ENCODE results near the gene R3HDM1. TPM values are rescaled to one million over a fixed set of nuclear protein-coding genes. Genes with fewer than 3 reads are reported as not detected.

Gene R3HDM1
- total and polyA plus RNA-seq, 2 donors (not counting 1 experiment from before 2014, with no cell fraction given) = 23.7 to 57.8 TPM

DNA sequence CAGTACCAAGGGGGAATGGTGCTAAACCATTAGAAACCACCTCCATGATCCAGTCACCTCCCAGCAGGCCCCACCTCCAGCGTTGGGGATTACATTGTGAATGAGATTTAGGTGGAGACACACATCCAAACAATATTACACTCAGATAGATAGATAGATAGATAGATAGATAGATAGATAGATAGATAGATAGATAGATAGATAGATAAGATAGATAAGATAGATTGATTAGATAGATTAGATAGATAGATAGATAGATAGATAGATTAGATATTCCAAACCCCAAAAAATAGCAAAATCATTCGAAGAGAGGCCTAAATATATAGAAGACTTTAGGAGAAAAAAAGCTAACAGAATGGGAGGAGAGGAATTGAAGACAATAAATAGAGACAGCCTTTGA is 167.6 kb downstream of the R3HDM1 start:
- ATAC-seq (ENCODE audit: low read depth) (no peak), DNase-seq (no peak)
- Histone ChIP-seq H3K9ac (ENCODE audit: low read length) (no peak overlapping the region), H3K9me3 (ENCODE audit: control extremely low read depth in 1 of 3, control insufficient read depth in 2 of 3, insufficient read depth in 1 of 3, low read length in 2 of 3) (no peaks in the 10 kb centered on the region), H3K4me3 (ENCODE audit: control extremely low read depth in 1 of 5, extremely low read depth in 1 of 5, insufficient read depth in 1 of 5, low read depth in 2 of 5, low read length in 4 of 5) (no peak overlapping the region), H3K4me1 (ENCODE audit: control insufficient read depth in 2 of 2, insufficient read depth in 2 of 2, low read length in 2 of 2) (no peaks in the 10 kb centered on the region), H3K36me3 (replicated peaks in 1 of 2; ENCODE audit: control extremely low read depth in 1 of 2, control insufficient read depth in 1 of 2, extremely low read depth in 1 of 2, insufficient read depth in 2 of 2, low read length in 1 of 2) (peaks cover 4 to 5% of the 10 kb centered on the region in 2 experiments), H3K27ac (ENCODE audit: low read length in 2 of 2) (no peak overlapping the region), H4K20me1 (ENCODE audit: control insufficient read depth, insufficient read depth, low read length, poor library complexity, severe bottlenecking) (no peaks in the 10 kb centered on the region), H3K4me2 (replicated peaks; ENCODE audit: low read depth, low read length, poor library complexity, severe bottlenecking) (no peak overlapping the region), H3K27me3 (replicated peaks in 1 of 4; ENCODE audit: control extremely low read depth in 1 of 4, control insufficient read depth in 3 of 4, insufficient read depth in 4 of 4, low read length in 3 of 4) (no peaks in the 10 kb centered on the region), H2AFZ (ENCODE audit: insufficient read depth, low read depth, low read length, poor library complexity, severe bottlenecking) (no peak overlapping the region), H3K79me2 (ENCODE audit: control insufficient read depth, insufficient read depth, low read length) (no peaks in the 10 kb centered on the region)
- H3K4me3 Mint-ChIP-seq = no peak overlapping the region
- no peak overlapping the region for H3K27ac Mint-ChIP-seq
- POLR2A ChIA-PET = no interaction called here
- no peaks in the 10 kb centered on the region for H3K27me3 Mint-ChIP-seq
- intact Hi-C loops (cut with micrococcal nuclease) = no loop called here
- H3K4me1 Mint-ChIP-seq = no peaks in the 10 kb centered on the region
- CTCF ChIA-PET = no interaction called here
- TF ChIP-seq, protein P1, sequence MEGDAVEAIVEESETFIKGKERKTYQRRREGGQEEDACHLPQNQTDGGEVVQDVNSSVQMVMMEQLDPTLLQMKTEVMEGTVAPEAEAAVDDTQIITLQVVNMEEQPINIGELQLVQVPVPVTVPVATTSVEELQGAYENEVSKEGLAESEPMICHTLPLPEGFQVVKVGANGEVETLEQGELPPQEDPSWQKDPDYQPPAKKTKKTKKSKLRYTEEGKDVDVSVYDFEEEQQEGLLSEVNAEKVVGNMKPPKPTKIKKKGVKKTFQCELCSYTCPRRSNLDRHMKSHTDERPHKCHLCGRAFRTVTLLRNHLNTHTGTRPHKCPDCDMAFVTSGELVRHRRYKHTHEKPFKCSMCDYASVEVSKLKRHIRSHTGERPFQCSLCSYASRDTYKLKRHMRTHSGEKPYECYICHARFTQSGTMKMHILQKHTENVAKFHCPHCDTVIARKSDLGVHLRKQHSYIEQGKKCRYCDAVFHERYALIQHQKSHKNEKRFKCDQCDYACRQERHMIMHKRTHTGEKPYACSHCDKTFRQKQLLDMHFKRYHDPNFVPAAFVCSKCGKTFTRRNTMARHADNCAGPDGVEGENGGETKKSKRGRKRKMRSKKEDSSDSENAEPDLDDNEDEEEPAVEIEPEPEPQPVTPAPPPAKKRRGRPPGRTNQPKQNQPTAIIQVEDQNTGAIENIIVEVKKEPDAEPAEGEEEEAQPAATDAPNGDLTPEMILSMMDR (IDR thresholded peaks at IDR 0.05) = no peak
- TF ChIP-seq EZH2 (IDR thresholded peaks at IDR 0.05; ENCODE audit: borderline replicate concordance, insufficient read depth, low read depth, low read length, poor library complexity, severe bottlenecking) = no peak
- H3K9me3 Mint-ChIP-seq (ENCODE audit: insufficient read depth) = no peaks in the 10 kb centered on the region
- no CpG with 5 or more reads among the region's 2 CpGs for WGBS (ENCODE audit: insufficient coverage)

DNA sequence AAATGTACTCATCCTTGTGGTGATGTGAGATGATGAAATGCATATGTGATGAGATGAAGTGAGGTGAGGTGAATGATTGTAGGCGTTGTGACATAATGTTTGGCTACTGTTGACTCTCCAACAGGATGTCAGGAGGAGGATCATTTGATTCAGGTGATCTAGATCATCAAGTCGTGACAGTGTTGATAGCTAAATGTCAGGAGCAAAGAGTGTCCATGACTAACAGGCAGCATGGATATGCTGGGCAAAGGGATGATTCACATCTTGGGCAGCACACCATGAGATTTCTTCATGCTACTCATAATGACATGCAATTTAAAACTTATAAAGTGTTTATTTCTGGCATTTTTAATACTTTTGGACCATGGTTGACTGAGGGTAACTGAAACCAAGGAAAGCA is 170.2 kb downstream of the R3HDM1 start:
- no peak overlapping the region for H3K4me3 ChIP-seq (ENCODE audit: control extremely low read depth in 1 of 5, extremely low read depth in 1 of 5, insufficient read depth in 1 of 5, low read depth in 2 of 5, low read length in 4 of 5)
- intact Hi-C loops (cut with micrococcal nuclease) = no loop called here
- peaks cover 0 to 1% of the 10 kb centered on the region in 2 experiments for H3K36me3 ChIP-seq (replicated peaks in 1 of 2; ENCODE audit: control extremely low read depth in 1 of 2, control insufficient read depth in 1 of 2, extremely low read depth in 1 of 2, insufficient read depth in 2 of 2, low read length in 1 of 2)
- POLR2A ChIA-PET = no interaction called here
- DNase-seq = no peak
- no peak overlapping the region for H3K27ac Mint-ChIP-seq
- H3K9ac ChIP-seq (ENCODE audit: low read length) = no peak overlapping the region
- H3K4me3 Mint-ChIP-seq = no peak overlapping the region
- H4K20me1 ChIP-seq (ENCODE audit: control insufficient read depth, insufficient read depth, low read length, poor library complexity, severe bottlenecking) = no peaks in the 10 kb centered on the region
- H3K9me3 Mint-ChIP-seq (ENCODE audit: insufficient read depth) = no peaks in the 10 kb centered on the region
- no peaks in the 10 kb centered on the region for H3K79me2 ChIP-seq (ENCODE audit: control insufficient read depth, insufficient read depth, low read length)
- WGBS (ENCODE audit: insufficient coverage) = 94% methylated on average over 2 of the region's 2 CpGs
- no peaks in the 10 kb centered on the region for H3K9me3 ChIP-seq (ENCODE audit: control extremely low read depth in 1 of 3, control insufficient read depth in 2 of 3, insufficient read depth in 1 of 3, low read length in 2 of 3)
- H2AFZ ChIP-seq (ENCODE audit: insufficient read depth, low read depth, low read length, poor library complexity, severe bottlenecking) = no peak overlapping the region
- no peak for ATAC-seq (ENCODE audit: low read depth)
- H3K4me1 Mint-ChIP-seq = no peaks in the 10 kb centered on the region
- H3K4me1 ChIP-seq (ENCODE audit: control insufficient read depth in 2 of 2, insufficient read depth in 2 of 2, low read length in 2 of 2) = no peaks in the 10 kb centered on the region
- H3K27ac ChIP-seq (ENCODE audit: low read length in 2 of 2) = no peak overlapping the region
- TF ChIP-seq, protein P1 (IDR thresholded peaks at IDR 0.05) = no peak
- TF ChIP-seq EZH2 (IDR thresholded peaks at IDR 0.05; ENCODE audit: borderline replicate concordance, insufficient read depth, low read depth, low read length, poor library complexity, severe bottlenecking) = no peak
- H3K4me2 ChIP-seq (replicated peaks; ENCODE audit: low read depth, low read length, poor library complexity, severe bottlenecking) = no peak overlapping the region
- H3K27me3 Mint-ChIP-seq = no peaks in the 10 kb centered on the region
- no peaks in the 10 kb centered on the region for H3K27me3 ChIP-seq (replicated peaks in 1 of 4; ENCODE audit: control extremely low read depth in 1 of 4, control insufficient read depth in 3 of 4, insufficient read depth in 4 of 4, low read length in 3 of 4)
- CTCF ChIA-PET = interaction anchor here (0.7 to 0.9 kb wide), 2 partner anchors 8 to 918 kb away, joined by 3 to 5 read pairs; no protein-coding TSS in a partner anchor

All from B cell (primary cell).